ENCODE data around the gene HECW1. TPM values are rescaled to one million over a fixed set of nuclear protein-coding genes. Genes with fewer than 3 reads are reported as not detected.
"Not testable (repeated sequence)": the region's sequence is repeated elsewhere in the genome, so short reads cannot be mapped to it uniquely, and the experiment has no call there.

HECW1 gene
- total RNA-seq, 1 experiment from 2014 or later: not detected

GRCh38 chr7:43308913-43309705, 196.7 kb downstream of the HECW1 start:
- no peak for DNase-seq (ENCODE audit: low read depth, low spot score)
- in situ Hi-C loops (cut with HindIII; ENCODE audit: low pct_unique_long_range_greater_than_20kb, low sequenced_read_pairs): no loop called here

GRCh38 chr7:43309706-43310022, 197.2 kb downstream of the HECW1 start:
- no peak for DNase-seq (ENCODE audit: low read depth, low spot score)
- in situ Hi-C loops (cut with HindIII; ENCODE audit: low pct_unique_long_range_greater_than_20kb, low sequenced_read_pairs): no loop called here

GRCh38 chr7:43311052-43311451, 198.6 kb downstream of the HECW1 start:
- DNase-seq (ENCODE audit: low read depth, low spot score): no peak
- in situ Hi-C loops (cut with HindIII; ENCODE audit: low pct_unique_long_range_greater_than_20kb, low sequenced_read_pairs): no loop called here

DNA sequence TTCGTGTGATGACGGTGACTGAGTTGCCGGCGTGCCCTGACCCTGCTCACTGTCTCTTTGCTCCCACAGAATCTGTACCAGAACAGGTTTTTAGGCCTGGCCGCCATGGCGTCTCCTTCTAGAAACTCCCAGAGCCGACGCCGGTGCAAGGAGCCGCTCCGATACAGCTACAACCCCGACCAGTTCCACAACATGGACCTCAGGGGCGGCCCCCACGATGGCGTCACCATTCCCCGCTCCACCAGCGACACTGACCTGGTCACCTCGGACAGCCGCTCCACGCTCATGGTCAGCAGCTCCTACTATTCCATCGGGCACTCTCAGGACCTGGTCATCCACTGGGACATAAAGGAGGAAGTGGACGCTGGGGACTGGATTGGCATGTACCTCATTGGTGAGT, 199.2 kb downstream of the HECW1 start:
- DNase-seq (ENCODE audit: low read depth, low spot score): no peak
- in situ Hi-C loops (cut with HindIII; ENCODE audit: low pct_unique_long_range_greater_than_20kb, low sequenced_read_pairs): no loop called here

DNA sequence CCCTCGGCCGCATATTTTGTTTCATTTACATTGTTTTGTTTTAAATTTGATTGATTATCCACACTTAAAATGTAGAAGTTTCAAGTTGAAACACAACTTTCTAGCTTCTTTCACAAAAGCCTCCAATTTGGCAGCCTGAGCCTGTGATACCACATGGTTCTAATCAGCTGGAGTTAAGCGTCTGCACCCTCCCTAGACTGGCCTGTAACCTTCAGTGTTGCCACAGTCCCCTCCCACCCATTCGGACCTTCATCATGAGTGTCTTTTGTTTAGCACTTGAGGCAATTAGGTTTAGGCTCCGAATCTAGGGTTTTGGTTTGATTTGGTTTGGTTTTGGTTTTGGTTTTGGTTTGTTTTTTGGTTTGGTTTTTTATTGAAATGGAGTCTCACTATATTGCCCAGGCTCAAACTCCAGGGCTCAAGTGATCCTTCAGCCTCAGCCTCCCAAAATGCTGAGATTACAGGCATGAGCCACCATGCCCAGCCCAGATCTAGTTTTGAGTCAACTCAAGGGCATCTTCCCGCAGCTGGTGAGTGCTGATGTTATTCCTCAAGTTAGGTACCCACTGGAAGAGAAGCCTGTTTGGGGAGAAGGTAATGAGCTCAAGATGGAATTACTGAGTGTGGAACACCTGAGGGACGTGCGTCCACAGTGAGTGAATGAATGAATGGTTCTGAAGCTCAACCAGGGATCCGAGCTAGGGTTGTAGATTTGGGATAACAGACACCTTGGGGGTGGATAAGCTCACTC, 201.4 kb downstream of the HECW1 start:
- DNase-seq (ENCODE audit: low read depth, low spot score): no peak
- in situ Hi-C loops (cut with HindIII; ENCODE audit: low pct_unique_long_range_greater_than_20kb, low sequenced_read_pairs): no loop called here

DNA sequence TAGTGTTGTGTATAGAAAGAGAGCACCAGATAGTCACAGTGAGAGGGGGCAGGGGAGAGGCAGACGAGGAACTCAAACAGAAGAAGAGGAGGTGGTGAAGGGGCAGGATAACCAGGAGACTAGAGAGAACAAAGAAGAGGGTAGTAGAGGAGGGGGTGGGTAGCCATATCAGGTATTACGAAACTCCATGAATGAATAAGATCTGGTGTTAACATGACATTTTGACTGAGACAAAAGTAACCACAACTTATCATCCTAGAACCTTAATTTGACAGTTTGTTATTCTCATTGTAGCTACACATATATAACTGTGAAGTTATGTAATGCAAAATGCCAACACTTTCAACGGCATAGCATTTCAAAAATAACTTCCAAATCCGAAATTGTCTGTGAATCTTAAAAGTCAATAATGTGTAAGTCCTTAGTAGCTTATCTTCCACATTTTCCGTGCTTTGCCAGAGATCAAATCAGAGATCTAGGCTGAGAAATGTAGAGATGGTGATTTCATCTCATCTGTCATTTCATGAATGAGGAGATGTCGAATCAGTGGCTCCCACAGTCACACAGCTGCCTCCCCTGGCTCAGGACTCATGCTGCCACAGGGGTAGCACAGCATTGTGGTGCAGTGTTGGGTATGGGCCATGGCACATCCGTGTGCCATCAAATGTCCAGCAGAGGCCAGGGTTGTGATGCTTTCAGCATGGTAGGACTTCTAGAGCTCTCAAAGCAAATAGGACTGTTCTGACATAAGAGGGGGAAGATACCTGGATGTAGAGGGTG, 202.1 kb downstream of the HECW1 start:
- no peak for DNase-seq (ENCODE audit: low read depth, low spot score)
- in situ Hi-C loops (cut with HindIII; ENCODE audit: low pct_unique_long_range_greater_than_20kb, low sequenced_read_pairs): no loop called here

GRCh38 chr7:43317075-43317474, 204.6 kb downstream of the HECW1 start:
- DNase-seq (ENCODE audit: low read depth, low spot score): no peak
- in situ Hi-C loops (cut with HindIII; ENCODE audit: low pct_unique_long_range_greater_than_20kb, low sequenced_read_pairs): no loop called here

DNA sequence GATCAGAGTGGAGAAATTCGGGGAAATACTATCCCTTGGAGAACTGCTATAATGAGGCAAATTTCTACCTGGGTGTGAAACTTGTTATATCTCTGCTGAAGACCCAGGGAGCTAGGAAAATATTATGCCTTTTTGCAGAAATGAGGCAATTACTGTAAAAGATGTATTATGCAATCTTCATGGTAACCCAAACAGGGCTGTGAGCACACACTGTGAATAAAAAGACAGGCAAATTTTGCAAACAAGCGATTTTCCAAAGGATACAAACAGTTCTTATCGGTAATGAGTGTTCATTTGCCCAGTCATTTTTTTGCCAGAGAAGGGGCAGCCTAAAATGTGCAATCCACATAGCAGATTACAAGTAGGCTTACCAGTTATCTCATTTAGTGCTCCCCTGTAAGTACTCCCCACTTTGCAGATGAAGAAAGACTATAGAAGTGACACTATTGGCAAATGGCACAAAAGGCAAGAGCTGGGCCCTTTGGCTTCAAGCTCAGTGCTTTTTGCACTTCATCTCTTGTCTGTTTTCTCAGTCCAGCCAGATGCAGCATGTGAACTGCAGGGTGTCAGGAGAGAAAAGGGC, 205.8 kb downstream of the HECW1 start:
- in situ Hi-C loops (cut with HindIII; ENCODE audit: low pct_unique_long_range_greater_than_20kb, low sequenced_read_pairs): no loop called here
- no peak for DNase-seq (ENCODE audit: low read depth, low spot score)

DNA sequence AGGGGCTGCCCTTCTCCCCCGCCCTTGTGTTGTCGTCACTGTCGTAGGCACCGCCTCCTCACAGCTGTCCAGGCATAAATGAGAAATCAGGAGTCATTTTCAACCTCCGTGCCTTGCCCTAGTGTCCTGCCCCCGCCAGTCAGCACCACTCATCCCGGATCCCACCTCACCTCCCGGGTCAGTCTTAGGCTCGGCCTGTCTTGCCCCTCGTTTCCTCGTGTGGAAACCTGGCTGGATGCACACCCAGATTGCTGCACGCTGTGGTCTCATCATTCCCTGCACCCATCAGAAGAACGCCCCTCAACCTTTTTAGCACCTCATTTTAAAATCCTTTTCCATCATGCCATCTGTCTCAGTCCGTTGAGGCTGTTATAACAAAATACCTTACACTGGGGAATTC, 213.1 kb downstream of the HECW1 start:
- in situ Hi-C loops (cut with HindIII; ENCODE audit: low pct_unique_long_range_greater_than_20kb, low sequenced_read_pairs): no loop called here
- DNase-seq (ENCODE audit: low read depth, low spot score): no peak

- in situ Hi-C loops (cut with HindIII; ENCODE audit: low pct_unique_long_range_greater_than_20kb, low sequenced_read_pairs): no loop called here
- no peak for DNase-seq (ENCODE audit: low read depth, low spot score)
These were observed 215.9 kb downstream of the HECW1 start for GRCh38 chr7:43328336-43328735.

DNA sequence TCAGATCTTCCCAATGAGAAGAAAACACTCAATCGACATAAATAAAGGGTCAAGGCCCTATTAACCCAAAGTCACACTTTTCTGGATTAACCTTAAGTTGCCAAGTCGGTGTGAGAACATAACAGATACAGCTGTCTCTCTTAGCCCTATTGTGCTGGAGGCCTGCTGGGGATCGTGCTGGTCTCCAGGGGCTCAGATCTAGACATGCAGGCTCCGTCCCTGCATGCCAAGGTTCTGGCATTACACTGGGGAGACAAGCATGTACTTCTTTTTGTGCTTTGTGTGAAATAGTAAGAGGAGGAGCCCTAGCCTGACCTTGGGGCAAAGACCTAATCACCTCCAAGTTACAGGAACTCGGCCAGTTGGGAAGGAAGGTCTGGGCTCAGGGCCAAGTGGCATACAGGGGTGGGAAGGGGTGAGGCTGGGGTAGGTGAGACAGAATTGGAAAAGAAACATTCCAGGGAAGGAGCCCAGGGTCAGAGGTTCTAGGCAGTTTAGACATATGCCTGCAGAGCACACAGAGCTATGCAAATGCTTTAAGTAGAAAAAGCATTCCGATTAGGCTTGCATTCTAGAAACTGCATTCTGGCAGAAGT, 216.4 kb downstream of the HECW1 start:
- in situ Hi-C loops (cut with HindIII; ENCODE audit: low pct_unique_long_range_greater_than_20kb, low sequenced_read_pairs): no loop called here
- no peak for DNase-seq (ENCODE audit: low read depth, low spot score)

DNA sequence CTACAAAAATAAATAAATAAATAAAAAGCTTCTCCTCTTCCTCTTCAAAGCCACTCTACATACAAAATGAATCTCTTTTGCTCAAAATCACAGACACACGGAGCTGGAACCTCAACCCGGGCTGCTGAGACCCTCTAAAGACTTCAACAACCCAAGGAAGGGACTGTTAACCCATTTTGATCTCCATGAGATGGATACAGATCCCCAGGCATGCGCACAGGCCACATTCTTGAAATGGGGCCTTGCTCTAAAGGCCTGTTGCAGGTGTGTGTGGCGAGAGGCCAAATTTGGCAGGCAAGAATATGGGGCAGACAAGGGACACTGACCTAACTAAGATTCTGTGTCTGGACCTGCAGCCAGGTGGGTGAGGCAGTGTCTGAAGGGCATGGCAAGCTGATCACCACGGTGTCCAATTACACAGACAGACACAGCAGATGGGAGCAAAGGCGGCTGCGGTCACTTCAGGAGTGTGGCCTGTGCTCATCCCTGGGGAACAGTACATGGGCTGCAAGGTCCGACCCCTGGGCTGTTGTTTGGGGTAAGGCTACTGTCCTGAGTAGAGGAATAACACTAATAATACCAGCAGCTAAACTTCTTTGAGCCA, 219.8 kb downstream of the HECW1 start:
- DNase-seq (ENCODE audit: low read depth, low spot score): no peak
- in situ Hi-C loops (cut with HindIII; ENCODE audit: low pct_unique_long_range_greater_than_20kb, low sequenced_read_pairs): no loop called here

- DNase-seq (ENCODE audit: low read depth, low spot score): no peak
- in situ Hi-C loops (cut with HindIII; ENCODE audit: low pct_unique_long_range_greater_than_20kb, low sequenced_read_pairs): no loop called here
These were observed 224.7 kb downstream of the HECW1 start for GRCh38 chr7:43337191-43337590.

GRCh38 chr7:43337811-43338210, 225.4 kb downstream of the HECW1 start:
- DNase-seq (ENCODE audit: low read depth, low spot score): no peak
- in situ Hi-C loops (cut with HindIII; ENCODE audit: low pct_unique_long_range_greater_than_20kb, low sequenced_read_pairs): no loop called here

- no peak for DNase-seq (ENCODE audit: low read depth, low spot score)
- in situ Hi-C loops (cut with HindIII; ENCODE audit: low pct_unique_long_range_greater_than_20kb, low sequenced_read_pairs): no loop called here
These were observed 228.7 kb downstream of the HECW1 start for GRCh38 chr7:43341132-43341531.

DNA sequence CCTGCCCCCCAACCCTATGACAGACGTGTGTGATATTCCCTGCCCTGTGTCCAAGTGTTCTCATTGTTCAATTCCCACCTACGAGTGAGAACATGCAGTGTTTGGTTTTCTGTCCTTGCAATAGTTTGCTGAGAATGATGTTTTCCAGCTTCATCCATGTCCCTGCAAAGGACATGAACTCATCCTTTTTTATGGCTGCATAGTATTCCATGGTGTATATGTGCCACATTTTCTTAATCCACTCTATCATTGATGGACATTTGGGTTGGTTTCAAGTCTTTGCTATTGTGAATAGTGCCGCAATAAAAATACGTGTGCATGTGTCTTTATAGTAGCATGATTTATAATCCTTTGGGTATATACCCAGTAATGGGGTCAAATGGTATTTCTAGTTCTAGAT, 231.0 kb downstream of the HECW1 start:
- in situ Hi-C loops (cut with HindIII; ENCODE audit: low pct_unique_long_range_greater_than_20kb, low sequenced_read_pairs); DNase-seq (ENCODE audit: low read depth, low spot score): not testable (repeated sequence)

GRCh38 chr7:43345696-43346095, 233.2 kb downstream of the HECW1 start:
- in situ Hi-C loops (cut with HindIII; ENCODE audit: low pct_unique_long_range_greater_than_20kb, low sequenced_read_pairs); DNase-seq (ENCODE audit: low read depth, low spot score): not testable (repeated sequence)

Measured in SK-MEL-5 (cell line).